Sigmoid colon (tissue), 7 donors: ENCODE data around the gene ACP6. TPM values are rescaled to one million over a fixed set of nuclear protein-coding genes. Genes with fewer than 3 reads are reported as not detected.

Experiments
- DNase-seq: peaks from one replicate; pipeline ENCODE4 v3.0.0-alpha.2; 2019
- H3K27ac ChIP-seq, 4 donors: fragments of 200-600 bp; sonication (generic); one replicate each; pipeline ENCODE4 v1.5.1; 2016 to 2019; ENCODE audit warnings: mild to moderate bottlenecking in 1 of 4
- H3K27me3 ChIP-seq, 3 donors: fragments of 200-600 bp; sonication (generic); one replicate each; pipeline ENCODE4 v1.5.1; 2019; ENCODE audit warnings: mild to moderate bottlenecking in 1 of 3
- H3K36me3 ChIP-seq, 4 donors: fragments of 200-600 bp; sonication (generic); one replicate each; pipeline ENCODE4 v1.5.1; 2016 to 2019
- H3K4me1 ChIP-seq, 4 donors: fragments of 200-600 bp; sonication (generic); one replicate each; pipeline ENCODE4 v1.5.1; 2017 to 2019
- H3K4me3 ChIP-seq, 4 donors: fragments of 200-600 bp; sonication (generic); one replicate each; pipeline ENCODE4 v1.5.1; 2017 to 2019; ENCODE audit warnings: mild to moderate bottlenecking in 2 of 4, moderate library complexity in 1 of 4
- H3K9me3 ChIP-seq, 4 donors: fragments of 200-600 bp in 3 of 4; sonication (generic) in 3 of 4; one replicate each; pipeline versions ENCODE4 v1.5.1 to v1.6.1; 2013 to 2019
- EP300 ChIP-seq, 4 donors: sonication (generic); formaldehyde crosslinking; IDR thresholded peaks; one replicate each; pipeline ENCODE4 v1.6.1; 2017; ENCODE audit warnings: antibody characterized with exemption in 4 of 4
- POLR2A ChIP-seq, 2 donors: fragments of 450-650 bp; IDR thresholded peaks; one replicate each; pipeline ENCODE4 v1.6.1; 2016; ENCODE audit warnings: antibody characterized with exemption in 2 of 2, mild to moderate bottlenecking in 2 of 2, moderate library complexity in 2 of 2
- POLR2AphosphoS5 ChIP-seq, 4 donors: sonication (generic); formaldehyde crosslinking; IDR thresholded peaks; one replicate each; pipeline ENCODE4 v1.6.1; 2017; ENCODE audit warnings: antibody characterized with exemption in 4 of 4
- WGBS, 2 donors: extraction: QIAGEN DNeasy Blood & Tissue Kit; methylation state at CpG; one replicate each; pipeline ENCODE4 v1.1.7; 2013; 5-methylcytosine and 5-hydroxymethylcytosine counted together
- intact Hi-C: fragments of 100-400 bp; cut with DNase I; formaldehyde crosslinking; loops from one replicate; pipeline ENCODE4 v1.15.1; 2023
- polyA plus RNA-seq, 3 donors: library from polyadenylated mRNA; stranded (reverse); fragments of 200-250 nt; gene quantifications; one replicate each; pipeline ENCODE4 v1.2.3, GENCODE V29; 2013
- total RNA-seq, 4 donors: library from RNA; depleted of rRNA; stranded (reverse); fragments of >200 nt; gene quantifications; one replicate each; pipeline ENCODE4 v1.1.0, GENCODE V29; 2016
- TF ChIP-seq, protein P1 (sequence below), 4 experiments: fragments of 450-650 bp in 3 of 4; fragments of 200-600 bp in 1 of 4; IDR thresholded peaks; one replicate each; pipeline ENCODE4 v1.5.1; 2016 to 2019; ENCODE audit warnings: antibody characterized with exemption in 4 of 4, mild to moderate bottlenecking in 3 of 4, moderate library complexity in 2 of 4
- donor health status: healthy with polysubstance abuse.
- donor health status: Bipolar disorder and iron deficiency.
- donor health status: healthy.

The ACP6 gene
- total and polyA plus RNA-seq, 7 donors: 3.5 to 27.8 (median 14.7) TPM

DNA sequence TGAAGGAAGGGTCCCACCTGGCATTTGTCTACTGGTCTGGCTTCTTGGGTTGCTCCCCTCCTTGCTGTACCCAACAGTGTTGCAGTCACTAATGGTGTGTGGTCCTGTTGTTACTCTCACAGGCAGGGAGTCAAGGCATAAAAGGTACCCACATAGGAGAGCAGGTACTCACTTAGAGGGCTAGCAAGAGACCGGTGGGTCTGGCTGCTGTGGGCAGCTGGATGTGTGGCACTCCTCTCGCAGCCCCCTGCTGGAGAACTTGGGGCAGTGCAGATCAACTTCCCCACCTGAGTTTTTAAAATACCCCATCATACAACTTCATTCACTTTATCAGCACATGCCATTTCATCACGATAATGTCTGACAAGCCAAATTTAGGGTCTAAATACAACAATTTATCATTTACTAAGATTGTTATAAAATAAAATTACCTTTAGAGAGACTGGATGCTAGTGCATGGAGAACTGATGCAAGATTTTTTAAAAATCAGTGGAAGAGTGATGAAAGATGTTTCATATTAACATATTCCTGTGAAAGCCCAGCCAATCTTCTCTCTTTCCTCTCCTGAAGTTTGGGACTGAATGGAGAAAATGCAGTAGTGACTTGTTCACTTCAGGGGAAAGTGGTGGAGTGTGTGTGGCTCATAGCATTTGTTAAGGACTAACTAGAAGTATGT, 42.8 kb downstream of the ACP6 start:
- Histone ChIP-seq H3K4me3 (no peak overlapping the region), H3K4me1 (no peaks in the 10 kb centered on the region), H3K27me3 (no peaks in the 10 kb centered on the region), H3K27ac (no peak overlapping the region), H3K36me3 (peaks cover 0 to 23% (median 4%) of the 10 kb centered on the region in 4 donors), H3K9me3 (no peaks in the 10 kb centered on the region)
- intact Hi-C loops: loop anchor here (1.0 kb wide), 1 partner anchor 132 kb away; no protein-coding TSS in a partner anchor
- WGBS, 2 donors: 9 to 29% methylated on average over 3 of the region's 3 CpGs
- TF ChIP-seq, protein P1, sequence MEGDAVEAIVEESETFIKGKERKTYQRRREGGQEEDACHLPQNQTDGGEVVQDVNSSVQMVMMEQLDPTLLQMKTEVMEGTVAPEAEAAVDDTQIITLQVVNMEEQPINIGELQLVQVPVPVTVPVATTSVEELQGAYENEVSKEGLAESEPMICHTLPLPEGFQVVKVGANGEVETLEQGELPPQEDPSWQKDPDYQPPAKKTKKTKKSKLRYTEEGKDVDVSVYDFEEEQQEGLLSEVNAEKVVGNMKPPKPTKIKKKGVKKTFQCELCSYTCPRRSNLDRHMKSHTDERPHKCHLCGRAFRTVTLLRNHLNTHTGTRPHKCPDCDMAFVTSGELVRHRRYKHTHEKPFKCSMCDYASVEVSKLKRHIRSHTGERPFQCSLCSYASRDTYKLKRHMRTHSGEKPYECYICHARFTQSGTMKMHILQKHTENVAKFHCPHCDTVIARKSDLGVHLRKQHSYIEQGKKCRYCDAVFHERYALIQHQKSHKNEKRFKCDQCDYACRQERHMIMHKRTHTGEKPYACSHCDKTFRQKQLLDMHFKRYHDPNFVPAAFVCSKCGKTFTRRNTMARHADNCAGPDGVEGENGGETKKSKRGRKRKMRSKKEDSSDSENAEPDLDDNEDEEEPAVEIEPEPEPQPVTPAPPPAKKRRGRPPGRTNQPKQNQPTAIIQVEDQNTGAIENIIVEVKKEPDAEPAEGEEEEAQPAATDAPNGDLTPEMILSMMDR (IDR thresholded peaks at IDR 0.05): peak; percentile 60 to 91 (median 81)
- TF ChIP-seq POLR2A (IDR thresholded peaks at IDR 0.05): no peak
- DNase-seq: no peak

DNA sequence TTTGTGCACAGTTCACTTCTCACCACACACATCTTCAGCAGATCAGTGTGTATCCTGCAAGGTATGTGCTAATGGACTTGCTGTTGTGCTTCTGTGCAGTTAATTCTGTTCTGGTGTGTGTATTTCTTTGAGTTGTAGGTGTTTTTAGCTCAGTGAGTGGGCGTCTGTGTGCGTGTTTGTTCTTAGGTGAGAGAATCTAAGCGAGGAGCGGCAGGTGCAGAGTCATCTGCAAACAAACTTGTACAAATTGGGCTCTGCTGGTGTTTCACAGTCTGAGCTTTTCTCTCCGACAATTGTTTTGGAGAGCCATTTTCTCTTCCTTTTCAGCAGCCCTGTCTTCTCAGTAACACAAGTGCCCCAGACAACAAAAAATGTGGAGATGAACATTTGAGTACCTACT, 43.6 kb downstream of the ACP6 start:
- no peak overlapping the region for H3K4me3 ChIP-seq
- no peaks in the 10 kb centered on the region for H3K4me1 ChIP-seq
- no peaks in the 10 kb centered on the region for H3K9me3 ChIP-seq
- no peak overlapping the region for H3K27ac ChIP-seq
- intact Hi-C loops: loop anchor here (1.0 kb wide), 1 partner anchor 131 kb away; no protein-coding TSS in a partner anchor
- no peak for DNase-seq
- H3K36me3 ChIP-seq: peaks cover 0 to 31% (median 7%) of the 10 kb centered on the region in 4 donors
- 55 to 69% methylated on average over 5 of the region's 5 CpGs for WGBS, 2 donors
- H3K27me3 ChIP-seq: no peaks in the 10 kb centered on the region
- TF ChIP-seq POLR2AphosphoS5 (IDR thresholded peaks at IDR 0.05): no peak
- TF ChIP-seq POLR2A (IDR thresholded peaks at IDR 0.05): no peak
- no peak for TF ChIP-seq EP300 (IDR thresholded peaks at IDR 0.05)
- TF ChIP-seq, protein P1 (IDR thresholded peaks at IDR 0.05): no peak

GRCh38 chr1:147626291-147626690, 44.0 kb downstream of the ACP6 start:
- intact Hi-C loops: no loop called here
- Histone ChIP-seq H3K4me1 (no peaks in the 10 kb centered on the region), H3K36me3 (peaks cover 0 to 36% (median 8%) of the 10 kb centered on the region in 4 donors), H3K9me3 (no peaks in the 10 kb centered on the region), H3K27me3 (no peaks in the 10 kb centered on the region), H3K27ac (no peak overlapping the region), H3K4me3 (no peak overlapping the region)
- 65 to 71% methylated on average over 2 of the region's 2 CpGs for WGBS, 2 donors
- TF ChIP-seq POLR2AphosphoS5 (IDR thresholded peaks at IDR 0.05) (no peak), POLR2A (IDR thresholded peaks at IDR 0.05) (no peak), EP300 (IDR thresholded peaks at IDR 0.05) (no peak)
- TF ChIP-seq, protein P1 (IDR thresholded peaks at IDR 0.05): no peak
- no peak for DNase-seq

- H3K4me3 ChIP-seq: no peak overlapping the region
- H3K27ac ChIP-seq: no peak overlapping the region
- H3K9me3 ChIP-seq: no peaks in the 10 kb centered on the region
- H3K4me1 ChIP-seq: peaks cover 0 to 2% (median 0%) of the 10 kb centered on the region in 4 donors
- DNase-seq: no peak
- WGBS, 2 donors: 29 to 46% methylated on average over 7 of the region's 7 CpGs
- TF ChIP-seq POLR2A (IDR thresholded peaks at IDR 0.05) (no peak), EP300 (IDR thresholded peaks at IDR 0.05) (no peak), POLR2AphosphoS5 (IDR thresholded peaks at IDR 0.05) (no peak)
- TF ChIP-seq, protein P1 (IDR thresholded peaks at IDR 0.05): no peak
- no peaks in the 10 kb centered on the region for H3K27me3 ChIP-seq
- intact Hi-C loops: no loop called here
- peaks cover 0 to 44% (median 12%) of the 10 kb centered on the region in 4 donors for H3K36me3 ChIP-seq
Observed at GRCh38 chr1:147625362-147625995, 44.8 kb downstream of the ACP6 start.
